HepG2 (cell line): Measurements from ENCODE around the gene ELP1. TPM values are rescaled to one million over a fixed set of nuclear protein-coding genes. Genes with fewer than 3 reads are reported as not detected.

Source experiments
- CHCHD3 ChIP-seq: sonication (generic); formaldehyde crosslinking; IDR thresholded peaks from 2 replicates; pipeline ENCODE4 v1.8.0; 2022; ENCODE audit warnings: mild to moderate bottlenecking, missing genetic modification reagents, moderate library complexity
- DZIP1 ChIP-seq: sonication (generic); formaldehyde crosslinking; IDR thresholded peaks from 2 replicates; pipeline ENCODE4 v1.5.0; 2020; ENCODE audit warnings: mild to moderate bottlenecking, missing genetic modification reagents
- ESRRA ChIP-seq: sonication (generic); formaldehyde crosslinking; IDR thresholded peaks from 2 replicates; pipeline ENCODE4 v1.5.1; 2020; ENCODE audit warnings: mild to moderate bottlenecking, low read depth, missing genetic modification reagents
- HOXA9 ChIP-seq: sonication (generic); formaldehyde crosslinking; IDR thresholded peaks from 2 replicates; pipeline ENCODE4 v1.8.1; 2022; ENCODE audit warnings: missing genetic modification reagents, mild to moderate bottlenecking, moderate library complexity, borderline replicate concordance
- LBX2 ChIP-seq: sonication (generic); formaldehyde crosslinking; IDR thresholded peaks from 2 replicates; pipeline ENCODE4 v1.5.0; 2020; ENCODE audit warnings: missing genetic modification reagents, mild to moderate bottlenecking, borderline replicate concordance
- MAFF ChIP-seq: IDR thresholded peaks from 2 replicates; pipeline ENCODE4 v1.6.1; 2011; ENCODE audit warnings: low read depth, low read length, improper control_type of control experiment
- MLXIP ChIP-seq: sonication (generic); formaldehyde crosslinking; IDR thresholded peaks from 2 replicates; pipeline ENCODE4 v1.9.0; 2021; ENCODE audit warnings: missing genetic modification reagents, borderline replicate concordance
- NFE2 ChIP-seq: sonication (generic); formaldehyde crosslinking; IDR thresholded peaks from 2 replicates; pipeline ENCODE4 v1.4.0; 2020; ENCODE audit warnings: missing genetic modification reagents
- NFKB2 ChIP-seq: sonication (generic); formaldehyde crosslinking; IDR thresholded peaks from 2 replicates; pipeline ENCODE4 v1.4.0; 2020; ENCODE audit warnings: missing genetic modification reagents, borderline replicate concordance
- POLR2AphosphoS2 ChIP-seq: IDR thresholded peaks from 2 replicates; pipeline ENCODE4 v1.6.1; 2011; ENCODE audit warnings: low read depth, low read length, improper control_type of control experiment
- PRMT3 ChIP-seq: sonication (generic); formaldehyde crosslinking; IDR thresholded peaks from 2 replicates; pipeline ENCODE4 v1.8.1; 2022; ENCODE audit warnings: low read depth, mild to moderate bottlenecking, moderate library complexity, missing genetic modification reagents, borderline replicate concordance
- SIN3A ChIP-seq: IDR thresholded peaks from 2 replicates; pipeline ENCODE4 v1.6.1; 2011; ENCODE audit warnings: low read depth, mild to moderate bottlenecking, control low read depth, low read length, borderline replicate concordance
- SIN3B ChIP-seq: fragments of 150-350 bp; IDR thresholded peaks from 2 replicates; pipeline ENCODE4 v1.6.1; 2014; ENCODE audit warnings: low read length
- ZNF235 ChIP-seq: sonication (generic); formaldehyde crosslinking; IDR thresholded peaks from 2 replicates; pipeline ENCODE4 v1.8.1; 2023; ENCODE audit warnings: mild to moderate bottlenecking, missing genetic modification reagents, borderline replicate concordance
- ZNF292 ChIP-seq: sonication (generic); formaldehyde crosslinking; IDR thresholded peaks from 2 replicates; pipeline ENCODE4 v1.8.1; 2022; ENCODE audit warnings: mild to moderate bottlenecking, low read depth, missing genetic modification reagents, borderline replicate concordance
- ZNF513 ChIP-seq: sonication (generic); formaldehyde crosslinking; conservative IDR thresholded peaks from 2 replicates; pipeline ENCODE4 v1.5.0; 2020; ENCODE audit warnings: missing genetic modification reagents
- ZNF576 ChIP-seq: sonication (generic); formaldehyde crosslinking; IDR thresholded peaks from 2 replicates; pipeline ENCODE4 v1.4.0; 2020; ENCODE audit warnings: mild to moderate bottlenecking, missing genetic modification reagents
- ZNF749 ChIP-seq: sonication (generic); formaldehyde crosslinking; IDR thresholded peaks from 2 replicates; pipeline ENCODE4 v1.8.0; 2022; ENCODE audit warnings: mild to moderate bottlenecking, missing genetic modification reagents, moderate library complexity, borderline replicate concordance
- ZNF781 ChIP-seq: sonication (generic); formaldehyde crosslinking; IDR thresholded peaks from 2 replicates; pipeline ENCODE4 v1.5.1; 2020; ENCODE audit warnings: borderline replicate concordance, mild to moderate bottlenecking, missing genetic modification reagents; ENCODE audit errors: not compliant biosample characterization
- polyA plus RNA-seq, 8 experiments: library from polyadenylated mRNA; depleted of rRNA in 3 of 8; stranded (reverse) in 7 of 8; unstranded in 1 of 8; fragments of >200 nt; fragmentation: Illumina TruSeq in 4 of 8; extraction: Trizol in 4 of 8; gene quantifications; 2 replicates each; pipeline versions ENCODE4 v1.2.1 to v1.2.3, GENCODE V29; 2011 to 2016; ENCODE audit warnings: low read depth in 4 of 8, missing spikeins in 1 of 8, mixed read lengths in 1 of 8; ENCODE audit not compliant: insufficient read depth in 1 of 8
- total RNA-seq, 5 experiments: library from RNA; depleted of rRNA; stranded (reverse); fragments of >200 nt; fragmentation: Illumina TruSeq; extraction: Trizol; gene quantifications; 2 replicates each; pipeline ENCODE4 v1.2.3, GENCODE V29; 2016; ENCODE audit warnings: low read depth in 1 of 5

The ELP1 gene
- total and polyA plus RNA-seq, 2 of the 13 experiments (the other 11 are each of a cell fraction or from before 2014, with no cell fraction given): 157 to 275 TPM

GRCh38 chr9:108869092-108869725 lies 64.7 kb downstream of the ELP1 start (continued):
- TF ChIP-seq MAFF (no peak), ZNF235 (CRISPR knock-in tag) (no peak), SIN3B (no peak), POLR2AphosphoS2 (no peak), ZNF576 (CRISPR knock-in tag) (no peak), ZNF781 (CRISPR knock-in tag) (no peak), MLXIP (no peak), NFKB2 (no peak), PRMT3 (CRISPR knock-in tag) (no peak), HOXA9 (CRISPR knock-in tag) (no peak), DZIP1 (CRISPR knock-in tag) (no peak), CHCHD3 (CRISPR knock-in tag) (no peak), NFE2 (CRISPR knock-in tag) (no peak), ZNF749 (CRISPR knock-in tag) (0 out of 2 replicates have a peak, but pooled peaks have one; percentile 67), SIN3A (0 out of 2 replicates have a peak, but pooled peaks have one; percentile 58), ZNF292 (peak; percentile 72; the same call in 1 of the 2 replicates), ESRRA (0 out of 2 replicates have a peak, but pooled peaks have one; percentile 50), ZNF513 (CRISPR knock-in tag) (no peak), LBX2 (CRISPR knock-in tag) (no peak)
